HUES64 (cell line): Measurements from ENCODE around the gene OPCML.

Experiments
- H3K27ac ChIP-seq: 2 replicates; pipeline ENCODE4 v1.7.0; 2013; ENCODE audit warnings: low read depth, low read length, inconsistent platforms
- H3K27me3 ChIP-seq: 2 replicates; pipeline ENCODE4 v1.6.1; 2013; ENCODE audit warnings: mild to moderate bottlenecking, low read length; ENCODE audit not compliant: insufficient read depth
- H3K36me3 ChIP-seq: 2 replicates; pipeline ENCODE4 v1.6.1; 2013; ENCODE audit warnings: mild to moderate bottlenecking, low read length; ENCODE audit not compliant: insufficient read depth
- H3K4me1 ChIP-seq: 2 replicates; pipeline ENCODE4 v1.6.1; 2013; ENCODE audit warnings: mild to moderate bottlenecking, low read length, moderate library complexity; ENCODE audit not compliant: insufficient read depth
- H3K4me3 ChIP-seq: 2 replicates; pipeline ENCODE4 v1.5.1; 2013; ENCODE audit warnings: mild to moderate bottlenecking, low read length, moderate library complexity
- H3K9ac ChIP-seq: 2 replicates; pipeline ENCODE4 v1.6.1; 2013; ENCODE audit warnings: mild to moderate bottlenecking, low read depth, low read length
- H3K9me3 ChIP-seq: 2 replicates; pipeline ENCODE4 v1.6.1; 2013; ENCODE audit warnings: low read depth, low read length; ENCODE audit not compliant: insufficient read depth
- WGBS: fragments of 150-250, 120-280 bp; methylation state at CpG from one replicate; pipeline ENCODE4 v1.1.7; 2013; ENCODE audit warnings: missing lambda C conversion rate; 5-methylcytosine and 5-hydroxymethylcytosine counted together

OPCML gene

DNA sequence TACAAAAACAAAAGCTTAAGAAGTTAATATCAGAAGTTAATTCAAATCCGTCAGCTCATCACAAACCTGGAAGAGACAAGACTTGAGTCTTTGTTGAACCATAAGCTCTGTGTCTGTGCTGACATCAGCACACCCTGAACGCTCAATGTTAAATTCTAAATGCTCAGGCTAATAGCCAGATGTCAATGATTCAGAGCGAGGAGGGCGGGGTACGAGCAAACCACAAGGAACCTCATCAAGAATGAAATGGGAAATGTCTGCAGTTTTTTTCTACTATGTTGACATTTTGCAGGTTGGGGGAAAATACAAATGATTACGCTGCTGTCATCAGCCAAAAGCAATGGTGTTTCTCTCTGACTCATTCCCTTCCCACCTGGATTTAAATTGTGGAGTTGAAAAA, 1104.7 kb downstream of the OPCML start:
- Histone ChIP-seq H3K27me3 (no peaks in the 10 kb centered on the region), H3K4me1 (0 out of 2 replicates have a peak, but pooled peaks cover 7% of the 10 kb centered on the region), H3K9me3 (no peaks in the 10 kb centered on the region), H3K9ac (no peak overlapping the region), H3K4me3 (no peak overlapping the region), H3K27ac (no peak overlapping the region), H3K36me3 (no peaks in the 10 kb centered on the region)
- 96% methylated on average over 6 of the region's 6 CpGs for WGBS

DNA sequence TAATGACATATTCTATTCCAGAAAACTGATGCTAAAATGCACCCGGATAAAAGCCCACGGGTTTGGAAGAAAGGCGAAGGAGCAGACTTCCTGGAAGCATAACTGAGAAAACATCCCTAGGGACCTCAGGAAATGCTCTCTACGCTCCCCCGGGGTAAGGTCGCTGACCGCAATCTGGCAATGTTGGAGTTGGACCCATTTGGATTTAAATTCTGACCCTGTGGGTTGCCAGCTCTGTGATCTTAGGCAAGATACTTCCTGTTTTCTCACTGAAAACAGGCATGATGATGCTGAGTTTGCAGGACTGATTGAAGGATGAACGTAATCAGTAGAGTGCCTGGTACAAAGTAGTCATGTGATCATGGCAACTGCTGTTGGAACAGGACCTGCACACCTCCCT, 1107.9 kb downstream of the OPCML start:
- no peaks in the 10 kb centered on the region for H3K9me3 ChIP-seq

GRCh38 chr11:132423266-132423665, 1109.0 kb downstream of the OPCML start:
- no peak overlapping the region for H3K4me3 ChIP-seq
- H3K4me1 ChIP-seq = no peaks in the 10 kb centered on the region
- no peaks in the 10 kb centered on the region for H3K36me3 ChIP-seq
- WGBS = 97% methylated on average over 4 of the region's 4 CpGs
- no peaks in the 10 kb centered on the region for H3K9me3 ChIP-seq
- no peaks in the 10 kb centered on the region for H3K27me3 ChIP-seq
- H3K27ac ChIP-seq = no peak overlapping the region
- H3K9ac ChIP-seq = no peak overlapping the region

More for the DNA sequence above, 1107.9 kb downstream of the OPCML start:
- no peaks in the 10 kb centered on the region for H3K27me3 ChIP-seq
- no peak overlapping the region for H3K9ac ChIP-seq
- H3K36me3 ChIP-seq = no peaks in the 10 kb centered on the region
- no peak overlapping the region for H3K27ac ChIP-seq
- no peak overlapping the region for H3K4me3 ChIP-seq
- 92% methylated on average over 8 of the region's 8 CpGs for WGBS
- H3K4me1 ChIP-seq = no peaks in the 10 kb centered on the region

DNA sequence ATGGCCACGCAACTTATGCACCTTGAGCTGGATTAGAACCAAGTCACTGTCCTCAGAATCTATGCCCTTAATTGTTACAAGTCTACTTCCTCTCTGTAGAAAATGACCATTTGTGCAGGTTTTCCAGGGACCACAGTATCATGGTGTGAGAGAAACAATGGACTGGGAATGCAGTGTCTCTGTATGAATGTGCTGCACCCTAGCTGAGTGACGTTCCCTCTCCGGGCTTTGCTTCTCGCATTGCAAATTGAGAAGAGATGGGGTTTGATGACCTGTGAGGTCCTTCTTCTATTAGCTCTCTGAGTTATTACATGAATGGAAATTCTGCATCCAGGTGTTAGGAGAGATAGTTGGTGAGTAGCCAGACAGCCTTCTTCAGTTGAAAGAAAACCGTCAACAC, 1109.6 kb downstream of the OPCML start:
- Histone ChIP-seq H3K36me3 (no peaks in the 10 kb centered on the region), H3K9ac (no peak overlapping the region), H3K27ac (no peak overlapping the region), H3K9me3 (no peaks in the 10 kb centered on the region), H3K4me1 (no peaks in the 10 kb centered on the region), H3K27me3 (no peaks in the 10 kb centered on the region), H3K4me3 (no peak overlapping the region)
- WGBS = 92% methylated on average over 5 of the region's 5 CpGs

DNA sequence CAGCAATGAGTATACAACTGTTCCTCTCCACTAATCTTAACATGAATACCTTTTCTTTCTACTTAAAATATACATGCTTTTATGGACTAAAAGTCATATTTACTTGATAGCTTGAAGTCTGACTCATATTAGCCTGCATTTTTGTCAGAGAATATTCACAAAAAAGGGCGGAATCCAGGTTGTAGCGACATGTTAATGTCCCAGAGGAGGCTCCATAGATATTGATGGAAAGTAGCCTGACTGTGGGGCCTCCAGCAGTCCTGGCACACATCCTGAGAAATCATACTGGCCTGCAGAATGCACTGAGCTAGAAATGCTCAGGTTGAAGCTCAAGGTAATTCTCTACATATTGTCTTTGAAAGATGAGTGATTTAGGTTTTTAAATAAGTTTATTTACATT, 1110.7 kb downstream of the OPCML start:
- Histone ChIP-seq H3K27me3 (no peaks in the 10 kb centered on the region), H3K9me3 (no peaks in the 10 kb centered on the region), H3K36me3 (no peaks in the 10 kb centered on the region), H3K4me1 (no peaks in the 10 kb centered on the region), H3K9ac (no peak overlapping the region), H3K4me3 (no peak overlapping the region), H3K27ac (no peak overlapping the region)
- over 99% methylated on average over 2 of the region's 2 CpGs for WGBS

- H3K27me3 ChIP-seq = no peaks in the 10 kb centered on the region
- no peak overlapping the region for H3K9ac ChIP-seq
- H3K4me1 ChIP-seq = 0 out of 2 replicates have a peak, but pooled peaks cover 4% of the 10 kb centered on the region
- H3K4me3 ChIP-seq = no peak overlapping the region
- no peaks in the 10 kb centered on the region for H3K9me3 ChIP-seq
- H3K27ac ChIP-seq = no peak overlapping the region
- WGBS = 94% methylated on average over 6 of the region's 6 CpGs
- no peaks in the 10 kb centered on the region for H3K36me3 ChIP-seq
Measured at GRCh38 chr11:132414451-132414850, 1117.8 kb downstream of the OPCML start.

DNA sequence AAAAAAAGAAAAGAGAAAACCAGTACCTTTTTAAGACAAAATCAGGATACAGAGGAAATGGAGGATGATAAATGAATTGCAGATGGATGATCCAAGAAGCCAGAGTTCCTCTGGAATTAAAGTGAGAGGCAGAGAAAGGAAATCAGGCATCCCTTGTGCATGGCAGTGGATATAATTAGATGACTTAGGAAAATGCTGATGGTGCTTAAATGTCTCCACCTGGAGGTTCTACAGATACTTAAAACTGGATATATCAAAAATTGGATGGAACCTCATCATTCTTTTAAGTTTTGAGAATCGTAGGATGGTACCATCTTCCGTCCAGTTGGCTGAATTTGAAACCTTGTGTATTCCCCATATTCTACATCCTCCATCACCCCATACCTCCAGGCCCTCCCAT, 1121.9 kb downstream of the OPCML start:
- Histone ChIP-seq H3K9me3 (no peaks in the 10 kb centered on the region), H3K27me3 (no peaks in the 10 kb centered on the region), H3K27ac (no peak overlapping the region), H3K4me1 (peaks cover 7% of the 10 kb centered on the region; the same call in 1 of the 2 replicates), H3K36me3 (no peaks in the 10 kb centered on the region), H3K9ac (no peak overlapping the region), H3K4me3 (no peak overlapping the region)
- 96% methylated on average over 2 of the region's 2 CpGs for WGBS

GRCh38 chr11:132409573-132410355, 1122.5 kb downstream of the OPCML start:
- H3K4me1 ChIP-seq = peaks cover 10% of the 10 kb centered on the region
- H3K27ac ChIP-seq = no peak overlapping the region
- no peaks in the 10 kb centered on the region for H3K27me3 ChIP-seq
- H3K9ac ChIP-seq = no peak overlapping the region
- no peaks in the 10 kb centered on the region for H3K9me3 ChIP-seq
- no peaks in the 10 kb centered on the region for H3K36me3 ChIP-seq
- H3K4me3 ChIP-seq = no peak overlapping the region
- 88% methylated on average over 3 of the region's 3 CpGs for WGBS

GRCh38 chr11:132408877-132409276, 1123.4 kb downstream of the OPCML start:
- WGBS = 71% methylated on average over 1 of the region's 1 CpG

GRCh38 chr11:132405728-132406127, 1126.6 kb downstream of the OPCML start:
- no peak overlapping the region for H3K9ac ChIP-seq
- H3K27ac ChIP-seq = peak overlapping the region; percentile 43; the same call in 1 of the 2 replicates
- H3K9me3 ChIP-seq = no peaks in the 10 kb centered on the region
- WGBS = 20% methylated on average over 3 of the region's 4 CpGs
- H3K27me3 ChIP-seq = no peaks in the 10 kb centered on the region
- H3K4me1 ChIP-seq = peaks cover 16% of the 10 kb centered on the region
- H3K36me3 ChIP-seq = no peaks in the 10 kb centered on the region
- H3K4me3 ChIP-seq = no peak overlapping the region

More at GRCh38 chr11:132408877-132409276, 1123.4 kb downstream of the OPCML start:
- Histone ChIP-seq H3K36me3 (no peaks in the 10 kb centered on the region), H3K27me3 (no peaks in the 10 kb centered on the region), H3K27ac (no peak overlapping the region), H3K9me3 (no peaks in the 10 kb centered on the region), H3K9ac (no peak overlapping the region), H3K4me3 (no peak overlapping the region), H3K4me1 (peaks cover 10% of the 10 kb centered on the region)

DNA sequence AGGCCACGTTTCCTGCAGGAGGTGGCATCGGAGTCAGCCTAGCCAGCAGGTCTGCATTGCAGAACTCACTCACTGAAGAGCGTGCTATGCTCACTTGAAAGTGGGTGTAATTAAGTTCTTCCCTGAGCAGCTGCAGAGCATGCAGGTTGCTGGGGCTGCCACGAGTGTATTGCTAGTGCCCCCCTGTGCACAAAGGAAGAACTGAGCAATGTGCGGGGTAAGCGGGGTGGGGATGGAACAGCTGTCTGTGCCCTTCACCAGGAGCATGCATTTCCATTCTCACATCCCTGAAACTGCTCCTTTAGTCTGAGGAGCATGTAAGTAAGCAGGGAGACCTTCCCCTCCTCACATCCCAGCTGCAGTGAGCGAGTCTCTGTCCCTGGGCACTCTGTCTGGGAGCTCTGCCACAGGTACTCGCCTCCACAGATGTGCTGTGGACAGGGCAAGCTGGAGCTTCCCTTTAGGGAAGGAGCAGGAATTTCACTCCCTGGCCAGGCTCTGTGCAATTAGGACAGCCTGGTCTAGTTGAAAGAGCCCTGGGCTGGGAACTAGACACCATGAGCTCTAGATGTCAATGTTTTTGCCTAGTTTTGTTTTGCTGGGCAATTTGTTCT, 1130.1 kb downstream of the OPCML start:
- H3K4me3 ChIP-seq = no peak overlapping the region
- no peak overlapping the region for H3K9ac ChIP-seq
- WGBS = 40% methylated on average over 8 of the region's 8 CpGs
- H3K4me1 ChIP-seq = peaks cover 17% of the 10 kb centered on the region
- H3K36me3 ChIP-seq = no peaks in the 10 kb centered on the region
- H3K27ac ChIP-seq = no peak overlapping the region
- H3K27me3 ChIP-seq = no peaks in the 10 kb centered on the region
- no peaks in the 10 kb centered on the region for H3K9me3 ChIP-seq
